HUES6 (cell line): ENCODE results near the gene GPBAR1.
"Not testable (repeated sequence)": the region's sequence is repeated elsewhere in the genome, so short reads cannot be mapped to it uniquely, and the experiment has no call there.

Experiments
- H3K27ac ChIP-seq: 2 replicates; pipeline ENCODE4 v1.7.0; 2013; ENCODE audit warnings: low read depth, mild to moderate bottlenecking, low read length, inconsistent platforms
- H3K27me3 ChIP-seq: 2 replicates; pipeline ENCODE4 v1.6.1; 2013; ENCODE audit warnings: low read length; ENCODE audit not compliant: control insufficient read depth, insufficient read depth
- H3K36me3 ChIP-seq: 2 replicates; pipeline ENCODE4 v1.6.1; 2013; ENCODE audit warnings: low read length; ENCODE audit not compliant: control insufficient read depth, insufficient read depth
- H3K4me1 ChIP-seq: 2 replicates; pipeline ENCODE4 v1.6.1; 2013; ENCODE audit warnings: low read length; ENCODE audit not compliant: control insufficient read depth, insufficient read depth
- H3K4me3 ChIP-seq: 2 replicates; pipeline ENCODE4 v1.5.1; 2013; ENCODE audit warnings: low read depth, low read length
- H3K9ac ChIP-seq: one replicate; pipeline ENCODE4 v1.6.1; 2013; ENCODE audit warnings: mild to moderate bottlenecking, low read length
- H3K9me3 ChIP-seq: 2 replicates; pipeline ENCODE4 v1.6.1; 2013; ENCODE audit warnings: low read depth, low read length; ENCODE audit not compliant: control insufficient read depth, insufficient read depth

The GPBAR1 gene

DNA sequence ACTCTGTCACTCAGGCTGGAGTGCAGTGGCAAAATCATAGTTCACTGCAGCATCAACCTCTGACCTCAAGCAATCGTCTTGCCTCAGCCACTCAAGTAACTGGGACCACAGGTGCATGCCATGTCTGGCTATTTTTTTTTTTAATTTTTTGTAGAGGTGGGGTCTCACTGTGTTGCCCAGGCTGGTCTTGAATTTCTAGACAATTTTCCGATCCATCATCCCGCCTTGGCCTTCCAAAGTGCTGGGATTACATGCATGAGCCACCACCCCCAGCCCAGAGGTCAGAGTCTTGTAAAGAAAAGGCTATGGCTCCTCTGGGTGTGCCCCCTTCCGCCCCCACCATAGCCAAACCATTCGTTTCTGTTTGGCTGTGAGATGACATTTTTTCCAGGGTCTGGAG is 44.6 kb downstream of the GPBAR1 start:
- Histone ChIP-seq H3K36me3 (no peaks in the 10 kb centered on the region), H3K4me3 (no peak overlapping the region), H3K9me3 (0 out of 2 replicates have a peak, but pooled peaks cover 3% of the 10 kb centered on the region), H3K27ac (no peak overlapping the region), H3K4me1 (no peaks in the 10 kb centered on the region), H3K27me3 (no peaks in the 10 kb centered on the region), H3K9ac (no peak overlapping the region)

DNA sequence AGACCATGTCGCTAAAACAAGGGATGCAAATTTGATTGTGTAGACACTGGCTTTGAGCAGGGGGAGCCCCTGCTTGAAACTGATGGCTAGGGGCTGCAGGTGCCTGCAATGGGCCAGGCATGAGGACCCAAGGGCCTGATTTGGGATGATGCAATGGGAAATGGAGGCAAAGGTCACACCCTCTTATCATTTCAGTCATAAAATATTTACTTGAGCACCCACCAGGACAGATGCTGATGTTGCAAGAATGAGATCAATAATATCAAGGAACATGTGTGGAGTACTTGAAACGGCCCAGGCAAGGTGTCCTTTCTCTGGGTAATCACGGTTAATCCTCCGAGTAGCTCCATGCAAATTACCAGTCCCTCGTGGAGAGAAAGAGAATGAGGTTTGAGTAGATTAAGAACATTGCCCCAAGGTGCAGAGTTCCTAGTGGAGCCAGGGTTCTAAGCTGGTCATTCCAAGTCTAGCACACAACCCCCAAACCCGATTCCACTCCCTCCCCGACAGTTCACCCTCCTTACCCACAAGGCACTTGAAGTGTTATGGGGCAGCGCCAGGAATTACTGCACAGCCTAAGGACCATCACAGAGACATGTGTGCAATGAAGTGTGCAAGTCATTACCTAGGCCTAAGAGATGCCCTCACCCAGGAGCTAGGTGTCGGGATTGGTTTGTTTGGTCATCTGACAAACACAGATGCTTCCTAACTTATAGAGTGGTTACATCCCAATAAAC is 45.5 kb downstream of the GPBAR1 start:
- peaks cover under 1% of the 10 kb centered on the region; the same call in 1 of the 2 replicates for H3K4me1 ChIP-seq
- no peak overlapping the region for H3K4me3 ChIP-seq
- H3K9me3 ChIP-seq, result 0 out of 2 replicates have a peak, but pooled peaks cover 3% of the 10 kb centered on the region
- H3K9ac ChIP-seq, result no peak overlapping the region
- no peaks in the 10 kb centered on the region for H3K36me3 ChIP-seq
- H3K27ac ChIP-seq, result no peak overlapping the region
- no peaks in the 10 kb centered on the region for H3K27me3 ChIP-seq

DNA sequence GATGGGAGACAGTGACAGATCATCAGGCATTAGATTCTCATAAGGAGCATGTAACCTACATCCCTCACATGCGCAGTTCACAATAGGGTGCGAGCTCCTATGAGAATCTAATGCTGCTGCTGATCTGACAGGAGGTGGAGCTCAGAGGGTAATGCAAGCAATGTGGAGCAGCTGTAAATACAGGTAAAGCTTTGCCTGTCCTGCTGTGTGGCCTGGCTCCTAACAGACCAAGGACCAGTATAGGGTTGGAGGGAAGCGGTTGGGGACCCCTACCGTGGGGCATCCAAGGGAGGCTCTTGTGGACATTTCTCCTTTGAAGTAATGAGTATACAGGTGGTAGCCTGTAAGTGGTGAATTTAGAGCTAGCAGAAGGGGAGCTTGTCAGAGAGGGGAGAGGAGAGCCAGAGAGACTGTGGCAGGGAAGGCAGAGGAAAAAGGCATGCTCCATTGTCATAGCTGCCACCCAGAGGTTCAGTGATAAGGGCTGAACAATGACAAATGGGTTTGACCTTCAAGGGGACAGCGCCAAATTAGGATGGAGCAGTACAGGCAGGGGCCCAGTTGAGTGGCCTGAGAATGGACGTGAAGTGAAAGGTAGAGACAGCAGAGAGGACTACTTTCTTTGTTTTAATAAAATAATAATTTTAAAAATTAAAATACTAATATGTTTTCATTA is 46.7 kb downstream of the GPBAR1 start:
- H3K9me3 ChIP-seq, result 0 out of 2 replicates have a peak, but pooled peaks cover 3% of the 10 kb centered on the region
- no peaks in the 10 kb centered on the region for H3K27me3 ChIP-seq
- no peak overlapping the region for H3K4me3 ChIP-seq
- H3K36me3 ChIP-seq, result no peaks in the 10 kb centered on the region
- peaks cover 7% of the 10 kb centered on the region; the same call in 1 of the 2 replicates for H3K4me1 ChIP-seq
- no peak overlapping the region for H3K27ac ChIP-seq
- H3K9ac ChIP-seq, result no peak overlapping the region

DNA sequence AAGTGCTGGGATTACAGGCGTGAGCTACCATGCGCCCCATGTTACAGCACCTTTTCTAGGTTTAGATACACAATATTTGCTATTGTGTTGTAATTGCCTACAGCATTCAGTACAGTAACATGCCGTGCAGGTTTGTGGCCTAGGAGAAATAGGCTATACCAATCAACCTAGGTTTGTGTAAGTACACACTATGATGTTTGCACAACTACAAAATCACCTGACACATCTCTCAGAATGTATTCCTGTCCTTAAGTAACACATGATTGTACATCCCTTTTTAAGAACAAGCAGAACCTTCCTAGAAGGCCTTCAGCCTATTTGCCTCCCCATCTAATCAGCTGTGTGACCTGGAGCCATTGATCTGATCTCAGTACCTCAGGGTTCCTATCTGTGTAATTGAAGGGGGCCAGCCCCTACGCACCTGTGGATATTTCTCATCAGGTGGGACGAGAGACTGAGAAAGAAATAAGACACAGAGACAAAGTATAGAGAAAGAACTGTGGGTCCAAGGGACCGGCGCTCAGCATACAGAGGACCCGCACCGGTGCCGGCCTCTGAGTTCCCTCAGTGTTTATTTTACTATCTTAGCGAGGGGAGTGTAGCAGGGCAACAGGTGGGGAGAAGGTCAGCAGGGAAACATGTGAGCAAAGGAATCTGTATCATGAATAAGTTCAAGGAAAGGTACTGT is 50.2 kb downstream of the GPBAR1 start:
- H3K27ac ChIP-seq, result no peak overlapping the region
- H3K4me3 ChIP-seq, result no peak overlapping the region
- peaks cover 7% of the 10 kb centered on the region; the same call in 1 of the 2 replicates for H3K4me1 ChIP-seq
- no peaks in the 10 kb centered on the region for H3K36me3 ChIP-seq
- H3K9me3 ChIP-seq, result 0 out of 2 replicates have a peak, but pooled peaks cover 3% of the 10 kb centered on the region
- no peak overlapping the region for H3K9ac ChIP-seq
- H3K27me3 ChIP-seq, result no peaks in the 10 kb centered on the region

DNA sequence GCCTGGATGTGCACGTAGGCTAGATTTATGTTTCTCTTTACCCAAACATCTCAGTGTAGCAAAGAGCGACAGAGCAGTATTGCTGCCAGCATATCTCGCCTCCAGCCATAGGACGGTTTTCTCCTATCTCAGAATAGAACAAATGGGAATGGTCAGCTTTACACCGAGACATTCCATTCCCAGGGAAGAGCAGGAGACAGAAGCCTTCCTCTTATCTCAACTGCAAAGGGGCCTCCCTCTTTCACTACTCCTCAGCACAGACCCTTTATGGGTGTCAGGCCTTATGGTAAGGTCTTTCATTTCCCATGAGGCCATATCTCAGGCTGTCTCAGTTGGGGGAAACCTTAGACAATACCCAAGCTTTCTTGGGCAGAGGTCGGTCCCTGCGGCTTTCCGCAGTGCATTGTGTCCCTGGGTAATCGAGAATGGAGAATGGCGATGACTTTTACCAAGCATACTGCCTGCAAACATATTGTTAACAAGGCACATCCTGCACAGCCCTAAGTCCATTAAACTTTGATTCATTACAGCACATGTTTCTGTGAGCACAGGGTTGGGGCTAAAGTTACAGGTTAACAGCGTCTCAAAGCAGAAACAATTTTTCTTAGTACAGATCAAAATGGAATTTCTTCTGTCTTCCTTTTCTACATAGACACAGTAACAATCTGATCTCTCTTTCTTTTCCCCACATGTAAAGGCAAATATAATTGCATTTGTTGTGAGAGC is 50.9 kb downstream of the GPBAR1 start:
- not testable (repeated sequence) for H3K9me3 ChIP-seq, H3K27me3 ChIP-seq, H3K4me3 ChIP-seq, H3K4me1 ChIP-seq, H3K9ac ChIP-seq, H3K27ac ChIP-seq, H3K36me3 ChIP-seq

DNA sequence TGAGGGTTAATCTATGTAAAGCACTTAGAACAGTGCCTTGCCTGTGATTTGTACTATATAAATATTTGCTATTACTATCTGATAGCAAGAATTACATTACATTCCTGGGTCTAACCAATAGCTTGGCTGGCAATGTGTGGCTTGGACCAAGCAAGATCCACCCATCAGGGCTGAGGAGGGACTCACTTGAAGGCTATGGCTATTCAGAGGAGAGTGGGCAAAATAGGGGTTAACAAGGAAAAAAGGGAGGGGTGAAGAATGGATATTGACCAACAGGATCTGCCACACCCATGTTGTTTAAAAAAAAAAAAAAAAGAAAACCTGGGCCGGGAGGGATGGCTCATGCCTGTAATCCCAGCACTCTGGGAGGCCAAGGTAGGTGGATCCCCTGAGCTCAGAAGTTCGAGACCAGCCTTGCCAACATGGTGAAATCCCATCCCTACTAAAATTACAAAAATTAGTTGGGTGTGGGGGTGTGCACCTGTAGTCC is 51.5 kb downstream of the GPBAR1 start:
- Histone ChIP-seq H3K4me3 (no peak overlapping the region), H3K9ac (no peak overlapping the region), H3K4me1 (peaks cover 11% of the 10 kb centered on the region; the same call in 1 of the 2 replicates), H3K9me3 (no peaks in the 10 kb centered on the region), H3K36me3 (no peaks in the 10 kb centered on the region), H3K27ac (no peak overlapping the region), H3K27me3 (no peaks in the 10 kb centered on the region)

DNA sequence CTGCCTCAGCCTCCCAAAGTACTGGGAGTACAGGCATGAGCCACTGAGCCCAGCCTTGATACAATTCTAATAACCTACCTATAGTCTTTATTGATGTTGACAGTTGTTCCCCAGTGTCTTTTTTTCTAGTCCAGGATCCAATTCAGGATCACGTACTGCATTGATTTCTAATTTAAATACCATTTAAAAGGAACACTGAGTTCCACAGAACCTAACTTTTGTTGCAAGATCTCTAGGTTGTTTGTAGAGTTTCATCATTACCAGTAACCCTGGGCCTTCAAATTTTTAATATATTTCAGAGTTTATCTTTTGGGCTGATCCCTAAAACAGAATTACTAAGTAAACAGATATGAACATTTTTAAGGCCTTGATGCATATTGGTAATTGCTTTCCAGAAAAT is 52.5 kb downstream of the GPBAR1 start:
- Histone ChIP-seq H3K9ac (no peak overlapping the region), H3K4me1 (peaks cover 11% of the 10 kb centered on the region; the same call in 1 of the 2 replicates), H3K36me3 (no peaks in the 10 kb centered on the region), H3K9me3 (no peaks in the 10 kb centered on the region), H3K27me3 (no peaks in the 10 kb centered on the region), H3K4me3 (no peak overlapping the region), H3K27ac (no peak overlapping the region)
